Neuron (in vitro differentiated cells): ENCODE data around the gene LONP1.

Experiments used
- H2AFZ ChIP-seq: one replicate; pipeline ENCODE4 v1.6.1; 2013; ENCODE audit warnings: low read depth, mild to moderate bottlenecking, inconsistent platforms, low read length, moderate library complexity
- H3K27me3 ChIP-seq: one replicate; pipeline ENCODE4 v1.6.1; 2013; ENCODE audit warnings: low read length; ENCODE audit not compliant: insufficient read depth
- H3K36me3 ChIP-seq: one replicate; pipeline ENCODE4 v1.6.1; 2013; ENCODE audit warnings: low read length; ENCODE audit not compliant: insufficient read depth
- H3K4me1 ChIP-seq: one replicate; pipeline ENCODE4 v1.6.1; 2013; ENCODE audit warnings: low read length; ENCODE audit not compliant: insufficient read depth
- H3K4me3 ChIP-seq: 2 replicates; pipeline ENCODE4 v1.5.1; 2013; ENCODE audit warnings: mild to moderate bottlenecking, low read length, moderate library complexity
- H3K9me3 ChIP-seq: one replicate; pipeline ENCODE4 v1.6.1; 2013; ENCODE audit warnings: low read length

The LONP1 gene

GRCh38 chr19:5661483-5661882, 58.5 kb downstream of the LONP1 start:
- peaks cover 87% of the 10 kb centered on the region for H3K36me3 ChIP-seq
- H2AFZ ChIP-seq = no peak overlapping the region
- H3K4me3 ChIP-seq = no peak overlapping the region

GRCh38 chr19:5655412-5655811, 64.5 kb downstream of the LONP1 start:
- Histone ChIP-seq H3K36me3 (peaks cover 86% of the 10 kb centered on the region), H3K4me3 (no peak overlapping the region), H3K4me1 (no peaks in the 10 kb centered on the region), H3K27me3 (no peaks in the 10 kb centered on the region), H3K9me3 (no peaks in the 10 kb centered on the region), H2AFZ (no peak overlapping the region)

More at GRCh38 chr19:5661483-5661882, 58.5 kb downstream of the LONP1 start:
- Histone ChIP-seq H3K9me3 (no peaks in the 10 kb centered on the region), H3K27me3 (no peaks in the 10 kb centered on the region), H3K4me1 (no peaks in the 10 kb centered on the region)

GRCh38 chr19:5654931-5655330, 65.0 kb downstream of the LONP1 start:
- Histone ChIP-seq H3K27me3 (no peaks in the 10 kb centered on the region), H2AFZ (no peak overlapping the region), H3K36me3 (peaks cover 84% of the 10 kb centered on the region), H3K9me3 (no peaks in the 10 kb centered on the region), H3K4me1 (no peaks in the 10 kb centered on the region), H3K4me3 (no peak overlapping the region)

GRCh38 chr19:5652261-5652660, 67.7 kb downstream of the LONP1 start:
- H3K4me3 ChIP-seq = no peak overlapping the region
- no peaks in the 10 kb centered on the region for H3K9me3 ChIP-seq
- no peak overlapping the region for H2AFZ ChIP-seq
- H3K27me3 ChIP-seq = no peaks in the 10 kb centered on the region
- H3K36me3 ChIP-seq = peaks cover 81% of the 10 kb centered on the region
- H3K4me1 ChIP-seq = no peaks in the 10 kb centered on the region

GRCh38 chr19:5651361-5651760, 68.6 kb downstream of the LONP1 start:
- Histone ChIP-seq H3K4me1 (no peaks in the 10 kb centered on the region), H3K36me3 (peaks cover 85% of the 10 kb centered on the region), H2AFZ (no peak overlapping the region), H3K9me3 (no peaks in the 10 kb centered on the region), H3K27me3 (no peaks in the 10 kb centered on the region), H3K4me3 (no peak overlapping the region)

GRCh38 chr19:5648464-5648863, 71.5 kb downstream of the LONP1 start:
- no peak overlapping the region for H3K4me3 ChIP-seq
- H3K4me1 ChIP-seq = no peaks in the 10 kb centered on the region
- no peaks in the 10 kb centered on the region for H3K9me3 ChIP-seq
- peaks cover 86% of the 10 kb centered on the region for H3K36me3 ChIP-seq
- H3K27me3 ChIP-seq = no peaks in the 10 kb centered on the region
- no peak overlapping the region for H2AFZ ChIP-seq

GRCh38 chr19:5646703-5647102, 73.2 kb downstream of the LONP1 start:
- H3K4me1 ChIP-seq = no peaks in the 10 kb centered on the region
- H3K27me3 ChIP-seq = no peaks in the 10 kb centered on the region
- H3K36me3 ChIP-seq = peaks cover 85% of the 10 kb centered on the region
- H3K4me3 ChIP-seq = no peak overlapping the region
- no peaks in the 10 kb centered on the region for H3K9me3 ChIP-seq
- H2AFZ ChIP-seq = no peak overlapping the region

GRCh38 chr19:5645409-5645808, 74.5 kb downstream of the LONP1 start:
- peaks cover 83% of the 10 kb centered on the region for H3K36me3 ChIP-seq
- H2AFZ ChIP-seq = no peak overlapping the region

GRCh38 chr19:5644037-5644436, 75.9 kb downstream of the LONP1 start:
- Histone ChIP-seq H3K9me3 (no peaks in the 10 kb centered on the region), H3K36me3 (peaks cover 75% of the 10 kb centered on the region), H3K27me3 (no peaks in the 10 kb centered on the region), H3K4me1 (no peaks in the 10 kb centered on the region), H3K4me3 (no peak overlapping the region), H2AFZ (no peak overlapping the region)

More at GRCh38 chr19:5645409-5645808, 74.5 kb downstream of the LONP1 start:
- H3K27me3 ChIP-seq = no peaks in the 10 kb centered on the region
- H3K4me1 ChIP-seq = no peaks in the 10 kb centered on the region
- H3K9me3 ChIP-seq = no peaks in the 10 kb centered on the region
- no peak overlapping the region for H3K4me3 ChIP-seq

GRCh38 chr19:5643060-5643459, 76.9 kb downstream of the LONP1 start:
- Histone ChIP-seq H3K4me3 (no peak overlapping the region), H3K36me3 (peaks cover 72% of the 10 kb centered on the region), H3K9me3 (no peaks in the 10 kb centered on the region), H3K4me1 (no peaks in the 10 kb centered on the region), H2AFZ (no peak overlapping the region), H3K27me3 (no peaks in the 10 kb centered on the region)

- H3K9me3 ChIP-seq = no peaks in the 10 kb centered on the region
These were observed 77.7 kb downstream of the LONP1 start for GRCh38 chr19:5642204-5642603.

More at GRCh38 chr19:5642204-5642603, 77.7 kb downstream of the LONP1 start:
- no peaks in the 10 kb centered on the region for H3K27me3 ChIP-seq
- no peak overlapping the region for H2AFZ ChIP-seq
- H3K4me1 ChIP-seq = no peaks in the 10 kb centered on the region
- H3K4me3 ChIP-seq = no peak overlapping the region
- H3K36me3 ChIP-seq = peaks cover 63% of the 10 kb centered on the region
